Tongue (tissue), 2 donors: Measurements from ENCODE around the gene SLC49A3. TPM values are rescaled to one million over a fixed set of nuclear protein-coding genes. Genes with fewer than 3 reads are reported as not detected.
"Not testable (repeated sequence)": the region's sequence is repeated elsewhere in the genome, so short reads cannot be mapped to it uniquely, and the experiment has no call there.

Source experiments
- DNase-seq: peaks from one replicate; pipeline ENCODE4 v3.0.0-alpha.2; 2015
- total RNA-seq: library from RNA; depleted of rRNA; stranded (reverse); fragments of >200 nt; gene quantifications from one replicate; pipeline ENCODE4 v1.2.3, GENCODE V29; 2014

SLC49A3 gene
- total RNA-seq, 1 donor from 2014 or later, result 3.7 TPM

DNA sequence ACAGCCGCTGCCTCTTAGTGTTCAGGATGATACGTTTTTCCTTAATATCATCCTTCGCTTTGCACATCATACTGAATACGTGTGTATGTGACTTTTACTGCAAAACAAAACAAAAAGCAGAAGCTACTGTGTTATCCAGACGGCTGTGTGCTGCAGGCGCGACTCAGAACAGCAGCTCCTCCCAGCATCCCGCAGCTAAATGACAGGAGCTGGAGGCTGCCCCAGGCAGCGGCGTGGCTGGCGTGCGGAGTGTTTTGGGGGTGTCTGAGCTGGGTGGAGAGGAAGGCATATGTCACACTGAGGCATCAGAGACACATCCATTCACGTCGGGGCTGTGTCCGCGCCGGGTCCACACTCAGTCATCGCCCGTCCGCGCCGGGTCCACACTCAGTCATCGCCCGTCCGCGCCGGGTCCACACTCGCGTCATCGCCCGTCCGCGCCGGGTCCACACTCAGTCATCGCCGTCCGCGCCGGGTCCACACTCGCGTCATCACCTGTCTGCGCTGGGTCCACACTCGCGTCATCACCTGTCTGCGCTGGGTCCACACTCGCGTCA lies 33.3 kb upstream of the SLC49A3 start:
- DNase-seq, result no peak

DNA sequence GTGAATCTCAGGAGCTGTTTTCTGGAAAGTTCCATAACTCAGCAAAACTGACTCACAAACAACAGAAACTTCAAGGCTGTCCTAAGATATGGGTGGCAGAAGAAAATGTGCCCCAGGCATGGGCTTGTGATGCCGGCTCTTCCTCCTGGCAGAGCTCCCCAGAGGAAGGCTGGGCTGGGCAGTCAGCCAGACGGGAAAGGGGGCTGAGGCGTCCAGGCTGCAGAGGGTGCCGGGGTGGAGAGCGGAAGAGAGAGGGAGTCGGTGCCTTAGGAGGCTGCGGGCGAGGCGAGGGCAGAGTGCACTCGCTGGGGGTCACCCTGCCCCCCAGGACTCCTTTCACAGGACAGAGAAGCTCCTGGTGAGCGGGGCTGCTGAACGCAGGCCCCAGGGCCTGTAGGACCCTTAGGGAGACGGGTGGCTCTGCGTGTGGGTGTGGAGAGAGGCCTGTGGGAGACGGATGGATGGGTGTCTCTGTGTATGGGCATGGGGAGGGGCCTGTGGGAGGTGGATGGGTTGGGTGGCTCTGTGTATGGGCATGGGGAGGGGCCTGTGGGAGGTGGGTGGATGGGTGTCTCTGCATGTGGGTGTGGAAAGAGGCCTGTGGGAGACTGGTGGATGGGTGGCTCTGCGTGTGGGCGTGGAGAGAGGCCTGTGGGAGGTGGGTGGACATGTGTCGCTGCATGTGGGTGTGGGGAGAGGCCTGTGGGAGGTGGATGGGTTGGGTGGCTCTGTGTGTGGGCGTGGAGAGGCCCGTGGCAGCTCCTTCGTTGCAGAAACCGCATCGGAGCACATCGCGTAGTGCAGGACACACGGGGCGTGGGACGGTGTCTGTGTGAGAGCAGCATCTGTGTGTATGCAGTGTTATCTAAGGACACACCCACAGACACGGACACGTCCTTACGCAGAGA lies 32.6 kb upstream of the SLC49A3 start:
- DNase-seq, result no peak

DNA sequence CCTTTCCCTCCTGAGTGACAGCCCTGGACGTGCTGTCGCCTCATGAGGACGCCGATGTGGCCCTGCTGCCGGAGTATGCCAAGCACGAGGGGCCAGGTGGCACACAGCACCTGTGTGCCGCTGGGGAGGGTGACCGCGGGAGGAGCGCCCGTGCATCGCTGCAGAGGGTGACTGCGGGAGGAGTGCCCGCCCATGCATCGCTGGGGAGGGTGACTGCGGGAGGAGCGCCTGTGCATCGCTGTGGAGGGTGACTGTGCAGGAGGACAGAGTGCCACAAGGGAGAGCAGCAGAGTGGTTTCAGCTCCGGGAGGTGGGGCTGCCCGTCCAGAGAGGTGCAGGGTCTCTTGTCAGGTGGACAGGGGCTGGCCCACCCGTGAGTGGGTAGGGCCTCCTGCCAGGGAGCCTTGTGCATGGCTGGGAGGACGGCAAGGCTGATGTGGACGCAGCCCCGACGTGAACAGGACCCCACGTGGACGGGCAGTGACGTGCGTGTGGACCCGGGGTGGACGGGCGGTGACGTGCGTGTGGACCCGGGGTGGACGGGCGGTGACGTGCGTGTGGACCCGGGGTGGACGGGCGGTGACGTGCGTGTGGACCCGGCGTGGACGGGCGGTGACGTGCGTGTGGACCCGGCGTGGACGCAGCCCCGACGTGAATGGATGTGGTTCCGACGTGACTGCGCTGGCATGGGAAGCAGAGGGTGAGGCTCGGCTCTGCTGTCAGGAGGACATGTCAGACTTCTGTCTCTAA lies 31.3 kb upstream of the SLC49A3 start:
- no peak for DNase-seq

DNA sequence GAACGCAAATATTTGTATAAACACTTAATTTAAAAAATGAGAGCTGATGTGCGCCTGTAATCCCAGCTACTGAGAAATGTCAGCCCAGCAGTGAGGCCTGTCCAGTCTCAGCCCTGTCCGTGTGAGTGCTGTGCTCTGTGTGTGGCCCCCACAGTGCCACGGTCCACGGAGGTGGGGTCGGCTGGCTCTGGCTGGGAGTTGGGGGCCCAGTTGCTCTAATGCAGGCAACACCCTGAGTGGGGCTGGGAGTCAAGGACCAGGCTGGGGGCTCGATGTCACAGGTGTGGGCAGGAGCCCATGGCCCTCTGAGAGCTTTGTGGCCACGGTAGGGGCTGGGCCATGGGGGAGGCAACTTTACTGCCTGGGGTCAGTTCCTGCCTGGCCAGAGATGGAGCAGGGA lies 29.5 kb upstream of the SLC49A3 start:
- DNase-seq, result no peak

DNA sequence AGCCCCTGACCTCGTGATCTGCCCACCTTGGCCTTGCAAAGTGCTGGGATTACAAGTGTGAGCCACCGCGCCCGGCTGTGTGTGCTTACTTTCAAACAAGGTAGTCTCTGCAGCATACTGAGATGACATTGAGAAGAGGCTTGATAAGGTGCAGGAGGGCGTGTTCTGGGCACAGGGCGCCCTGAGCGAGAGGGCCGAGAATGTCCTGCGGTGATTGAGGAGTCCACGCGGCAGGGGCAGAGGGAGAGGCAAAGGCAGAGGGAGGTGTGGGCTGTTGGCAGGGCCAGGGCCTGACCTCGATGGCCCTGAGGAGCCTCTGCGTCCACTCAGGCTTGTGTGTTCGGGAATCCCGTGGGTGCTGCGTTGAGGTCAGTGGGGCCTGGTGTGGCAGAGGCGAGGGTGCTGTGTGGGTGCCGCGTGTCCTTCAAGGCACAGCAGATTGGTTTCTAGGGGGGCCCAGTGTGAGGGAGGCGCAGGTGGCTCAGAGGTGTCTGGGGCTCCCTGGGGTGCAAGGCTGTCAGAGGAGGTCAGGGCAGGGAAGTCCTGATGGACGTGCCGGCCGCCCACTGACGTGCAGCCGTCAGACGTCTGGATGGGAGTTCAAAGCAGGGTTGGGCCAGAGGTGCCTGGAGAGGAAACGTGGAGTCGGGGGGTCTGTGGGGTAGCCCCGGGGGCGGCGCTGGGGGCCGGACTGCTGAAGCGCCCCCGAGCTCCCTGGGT lies 28.8 kb upstream of the SLC49A3 start:
- no peak for DNase-seq

DNA sequence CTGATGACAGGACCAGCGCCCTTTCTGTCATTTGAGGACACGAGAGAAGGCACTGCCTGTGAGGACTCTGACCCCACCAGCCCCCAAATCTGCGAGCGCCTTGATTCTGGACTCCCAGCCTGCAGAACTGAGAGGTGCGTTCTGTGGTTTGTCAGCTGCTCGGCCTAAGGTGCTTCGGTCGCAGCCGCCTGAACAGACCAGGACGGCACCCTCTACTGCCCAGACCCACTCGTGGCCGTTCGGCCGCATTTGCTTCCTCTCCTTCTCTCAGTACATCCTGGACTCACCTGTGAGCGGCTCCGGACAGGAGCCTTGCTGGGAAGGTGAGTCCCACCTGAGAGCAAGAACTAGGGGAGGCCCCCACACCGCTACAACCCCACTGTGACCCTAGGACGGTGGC lies 25.1 kb upstream of the SLC49A3 start:
- DNase-seq, result no peak

DNA sequence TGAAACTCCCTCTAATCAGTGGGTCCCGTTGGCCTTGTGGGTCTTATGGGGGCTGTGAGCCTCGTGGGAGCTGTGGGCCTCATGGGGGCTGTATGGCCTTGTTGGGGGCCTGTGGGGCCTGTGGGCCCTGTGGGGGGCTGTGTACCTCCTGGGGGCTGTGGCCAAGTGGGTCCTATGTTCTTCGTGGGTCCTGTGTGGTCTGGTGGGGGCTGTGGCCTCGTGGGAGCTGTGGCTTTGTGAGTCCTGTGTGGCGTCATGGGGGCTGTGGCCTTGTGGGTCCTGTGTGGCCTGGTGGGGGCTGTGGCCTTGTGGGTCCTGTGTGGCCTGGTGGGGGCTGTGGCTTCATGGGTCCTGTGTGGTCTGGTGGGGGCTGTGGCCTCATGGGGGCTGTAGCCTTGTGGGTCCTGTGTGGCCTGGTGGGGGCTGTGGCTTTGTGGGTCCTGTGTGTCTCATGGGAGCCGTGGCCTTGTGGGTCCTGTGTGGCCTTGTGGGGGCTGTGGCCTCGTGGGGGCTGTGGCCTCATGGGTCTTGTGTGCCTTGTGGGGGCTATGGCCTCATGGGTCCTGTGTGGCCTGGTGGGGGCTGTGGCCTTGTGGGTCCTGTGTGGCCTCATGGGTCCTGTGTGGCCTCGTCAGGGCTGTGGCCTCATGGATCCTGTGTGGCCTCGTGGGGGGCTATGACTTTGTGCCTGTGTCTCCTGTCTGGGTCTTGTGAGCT lies 24.1 kb upstream of the SLC49A3 start:
- no peak for DNase-seq

DNA sequence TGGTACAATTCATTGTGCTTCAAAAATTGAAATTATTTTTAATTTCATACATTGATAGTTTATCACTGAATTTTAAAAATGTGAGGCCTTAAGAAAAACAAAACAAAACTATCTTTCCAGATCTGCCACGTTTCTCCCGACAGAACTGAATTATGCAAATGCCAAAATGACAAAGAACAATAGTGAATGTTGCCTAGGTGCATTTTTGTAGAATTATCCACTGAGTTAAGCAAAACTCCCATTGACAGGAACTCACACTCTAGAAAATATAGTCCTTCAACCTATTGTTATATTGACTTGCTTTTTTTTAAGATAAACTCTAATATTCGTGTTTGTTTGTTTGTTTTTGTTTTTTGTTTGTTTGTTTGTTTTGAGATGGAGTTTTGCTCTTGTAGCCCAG lies 23.1 kb upstream of the SLC49A3 start:
- DNase-seq, result no peak

DNA sequence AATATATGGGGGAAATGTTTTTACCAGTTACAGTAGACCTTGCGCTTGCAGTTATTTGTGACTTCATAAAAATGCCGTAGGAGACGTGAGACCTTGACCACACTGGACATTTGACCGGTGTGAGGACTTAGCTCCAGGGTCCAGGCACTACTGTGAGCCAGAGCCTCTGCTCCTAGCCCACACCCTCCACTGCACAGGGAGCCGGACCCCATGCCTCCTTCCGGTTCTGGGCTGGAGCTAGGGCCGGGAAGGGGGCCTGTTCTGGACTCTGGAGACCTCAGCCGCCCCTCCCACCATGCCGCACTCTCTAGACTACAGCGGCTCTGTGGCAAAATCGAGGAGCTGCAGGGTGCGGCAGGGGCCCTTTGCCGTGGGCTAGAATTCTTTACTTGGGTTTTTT lies 22.0 kb upstream of the SLC49A3 start:
- no peak for DNase-seq

DNA sequence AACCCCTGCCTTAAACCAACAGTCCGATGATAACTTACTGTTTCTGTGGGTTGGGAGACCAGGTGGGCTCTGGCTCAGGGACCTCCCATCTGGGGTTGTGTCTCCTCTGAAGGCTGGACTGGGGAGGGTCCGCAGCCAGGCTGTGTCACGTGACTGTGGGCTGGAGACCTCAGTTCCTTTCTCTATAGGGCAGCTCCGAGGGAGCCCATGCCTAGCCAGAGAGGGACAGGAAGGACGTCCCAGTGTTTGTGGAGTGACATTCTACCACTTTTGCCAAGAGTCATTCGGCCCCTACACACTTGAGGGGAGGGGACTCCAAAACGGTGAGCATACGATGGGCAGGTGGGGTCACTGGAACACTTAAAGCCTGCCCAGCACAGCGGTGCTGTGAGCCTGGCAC lies 21.2 kb upstream of the SLC49A3 start:
- no peak for DNase-seq

DNA sequence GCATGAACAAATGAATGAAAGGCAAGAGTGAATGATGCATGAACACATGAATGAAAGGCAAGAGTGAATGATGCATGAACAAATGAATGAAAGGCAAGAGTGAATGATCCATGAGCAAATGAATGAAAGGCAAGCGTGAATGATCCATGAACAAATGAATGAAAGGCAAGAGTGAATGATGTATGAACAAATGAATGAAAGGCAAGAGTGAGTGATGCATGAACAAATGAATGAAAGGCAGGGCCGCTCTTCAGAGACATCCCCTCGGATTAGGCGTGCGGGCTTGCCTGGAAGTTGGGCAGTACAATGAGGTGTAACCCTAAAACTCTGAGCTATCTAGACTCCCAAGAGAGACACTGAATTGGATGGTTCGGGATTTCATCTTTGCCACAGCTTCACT lies 20.4 kb upstream of the SLC49A3 start:
- no peak for DNase-seq

DNA sequence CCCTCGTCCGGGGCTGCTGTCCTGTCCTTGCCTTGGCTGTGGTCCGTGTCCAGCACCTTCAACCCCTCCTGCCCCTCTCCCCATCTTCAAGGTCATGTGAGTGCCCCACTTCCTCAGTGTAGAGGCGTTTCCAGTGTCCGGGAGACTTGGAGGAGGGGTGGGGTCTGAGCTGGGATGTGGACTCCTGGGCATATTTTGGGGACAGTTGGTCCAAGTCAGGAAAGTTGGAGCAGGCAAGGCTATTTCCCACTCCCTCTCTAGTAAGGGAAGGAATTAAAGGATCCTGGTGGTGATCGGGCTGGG lies 19.6 kb upstream of the SLC49A3 start:
- no peak for DNase-seq

DNA sequence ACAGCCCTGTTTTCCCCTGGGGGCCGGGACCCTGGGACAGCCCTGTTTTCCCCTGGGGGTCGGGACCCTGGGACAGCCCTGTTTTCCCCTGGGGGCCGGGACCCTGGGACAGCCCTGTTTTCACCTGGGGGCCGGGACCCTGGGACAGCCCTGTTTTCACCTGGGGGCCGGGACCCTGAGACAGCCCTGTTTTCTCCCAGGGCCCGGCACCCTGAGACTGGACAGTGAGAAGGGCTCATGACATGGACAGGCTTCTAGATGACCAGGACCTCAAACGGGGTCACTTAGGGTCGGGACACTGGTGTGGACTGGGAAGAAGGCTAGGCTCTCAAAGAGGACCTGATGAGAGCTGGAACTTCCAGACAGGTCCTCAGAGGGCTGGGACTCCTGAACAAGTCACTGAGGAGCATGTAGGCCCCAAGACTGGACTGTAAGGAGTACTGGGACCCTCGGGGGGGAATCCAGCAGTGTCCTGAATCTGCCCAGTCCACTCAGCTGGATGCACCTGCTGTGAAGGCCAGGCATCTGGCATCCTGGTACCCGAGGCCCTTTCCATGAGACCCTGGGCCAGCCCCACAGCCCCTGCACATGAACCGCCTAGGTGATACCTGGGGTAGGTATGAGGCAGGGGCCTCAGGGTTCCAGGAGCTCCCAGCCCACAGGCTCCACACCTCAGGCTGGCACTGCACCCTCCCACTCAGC lies 19.1 kb upstream of the SLC49A3 start:
- no peak for DNase-seq

DNA sequence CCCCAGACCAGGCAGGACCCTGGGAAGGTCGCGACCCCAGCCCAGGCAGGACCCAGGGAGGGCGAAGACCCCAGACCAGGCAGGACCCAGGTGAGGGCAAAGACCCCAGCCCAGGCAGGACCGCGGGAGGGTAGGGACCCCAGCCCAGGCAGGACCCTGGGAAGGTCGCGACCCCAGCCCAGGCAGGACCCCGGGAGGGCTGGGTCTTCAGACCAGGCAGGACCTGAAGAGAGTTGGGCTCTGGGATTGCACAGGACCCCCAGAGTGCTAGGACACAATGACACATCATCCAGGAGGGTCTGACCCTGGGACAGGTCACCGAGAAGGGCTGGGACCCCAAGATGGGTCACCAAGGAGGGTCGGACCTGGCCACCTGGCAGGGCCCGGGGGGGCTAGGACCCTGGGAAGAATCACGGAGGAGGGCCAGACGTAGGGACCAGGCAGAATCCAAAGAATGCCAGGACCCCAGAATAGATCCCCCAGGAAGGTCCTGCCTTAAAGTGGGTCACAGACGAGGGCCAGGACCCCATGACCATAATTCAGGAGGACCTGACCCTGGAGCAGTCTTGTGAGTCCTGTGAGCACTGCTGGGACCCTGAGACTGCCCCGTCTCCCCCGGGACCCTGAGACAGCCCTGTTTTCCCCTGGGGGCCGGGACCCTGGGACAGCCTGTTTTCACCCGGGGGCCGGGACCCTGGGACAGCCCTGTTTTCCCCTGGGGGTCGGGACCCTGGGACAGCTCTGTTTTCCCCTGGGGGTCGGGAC lies 18.1 kb upstream of the SLC49A3 start:
- DNase-seq, result no peak

DNA sequence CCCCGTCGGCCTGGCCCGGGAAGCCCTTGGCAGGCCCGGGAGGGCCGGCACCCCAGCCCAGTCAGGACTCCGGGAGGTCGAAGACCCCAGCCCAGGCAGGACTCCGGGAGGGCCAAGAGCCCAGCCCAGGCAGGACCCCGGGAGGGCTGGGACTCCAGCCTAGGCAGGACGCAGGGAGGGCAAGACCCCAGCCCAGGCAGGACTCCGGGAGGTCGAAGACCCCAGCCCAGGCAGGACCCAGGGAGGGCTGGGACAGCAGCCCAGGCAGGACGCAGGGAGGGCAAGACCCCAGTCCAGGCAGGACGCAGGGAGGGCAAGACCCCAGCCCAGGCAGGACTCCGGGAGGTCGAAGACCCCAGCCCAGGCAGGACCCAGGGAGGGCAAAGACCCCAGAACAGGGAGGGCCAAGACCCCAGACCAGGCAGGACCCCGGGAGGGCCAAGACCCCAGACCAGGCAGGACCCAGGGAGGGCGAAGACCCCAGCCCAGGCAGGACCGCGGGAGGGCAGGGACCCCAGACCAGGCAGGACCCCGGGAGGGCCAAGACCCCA lies 17.2 kb upstream of the SLC49A3 start:
- DNase-seq, result not testable (repeated sequence)

DNA sequence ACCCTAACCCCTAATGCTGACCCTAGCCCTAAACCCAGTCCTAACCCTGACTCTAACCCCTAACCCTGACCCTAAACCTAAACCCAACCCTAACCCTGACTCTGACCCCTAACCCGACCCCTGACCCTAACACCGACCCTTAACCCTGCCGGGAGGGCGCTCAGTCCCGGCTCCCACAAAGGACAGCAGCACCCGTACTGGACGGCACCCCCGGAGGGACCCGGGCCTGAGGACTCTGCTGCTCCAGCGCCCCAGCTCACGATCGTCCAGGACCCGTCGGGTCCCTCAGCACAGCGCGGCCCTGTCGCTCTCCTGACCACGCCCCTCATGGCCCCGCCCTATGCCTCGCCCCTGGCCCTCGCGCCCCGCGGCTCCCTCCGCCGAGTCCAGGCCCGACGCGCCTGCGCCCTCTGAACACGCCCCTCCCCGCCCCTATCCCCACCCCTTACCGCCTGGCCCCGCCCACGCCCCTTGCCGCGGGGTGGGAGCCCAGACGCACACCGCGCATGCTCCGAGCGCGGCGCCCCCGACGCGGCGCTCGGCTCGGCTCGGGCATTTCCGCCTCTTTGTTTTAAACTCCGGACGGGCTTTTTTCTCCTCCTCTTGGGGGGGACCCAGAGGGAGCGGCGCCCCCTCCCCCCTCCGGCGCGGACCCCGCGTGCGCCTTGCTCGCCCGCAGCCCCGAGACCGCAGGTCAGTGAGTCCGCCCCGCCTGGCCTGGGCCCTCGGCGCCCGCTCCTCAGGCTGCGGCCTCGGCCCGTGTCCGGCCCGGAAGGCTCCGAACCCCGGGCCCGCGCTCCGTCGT lies 16.5 kb upstream of the SLC49A3 start, which contains the start of gene PCGF3:
Gene PCGF3 (plus strand): TSS at position 555 of the 805 bp plus-strand sequence. CDS start 27,849 bp downstream, outside the sequence.
- peak; percentile 98 for DNase-seq

DNA sequence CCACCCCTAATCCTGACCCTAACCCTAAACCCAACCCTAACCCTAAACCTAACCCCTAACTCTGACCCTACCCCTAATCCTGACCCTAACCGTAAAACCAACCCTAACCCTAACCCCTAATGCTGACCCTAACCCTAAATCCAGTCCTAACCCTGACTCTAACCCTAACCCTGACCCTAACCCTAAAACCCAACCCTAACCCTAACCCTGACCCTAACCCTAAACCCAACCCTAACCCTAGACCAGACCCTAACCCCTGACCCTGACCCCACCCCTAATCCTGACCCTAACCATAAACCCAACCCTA lies 16.0 kb upstream of the SLC49A3 start:
- no peak for DNase-seq

DNA sequence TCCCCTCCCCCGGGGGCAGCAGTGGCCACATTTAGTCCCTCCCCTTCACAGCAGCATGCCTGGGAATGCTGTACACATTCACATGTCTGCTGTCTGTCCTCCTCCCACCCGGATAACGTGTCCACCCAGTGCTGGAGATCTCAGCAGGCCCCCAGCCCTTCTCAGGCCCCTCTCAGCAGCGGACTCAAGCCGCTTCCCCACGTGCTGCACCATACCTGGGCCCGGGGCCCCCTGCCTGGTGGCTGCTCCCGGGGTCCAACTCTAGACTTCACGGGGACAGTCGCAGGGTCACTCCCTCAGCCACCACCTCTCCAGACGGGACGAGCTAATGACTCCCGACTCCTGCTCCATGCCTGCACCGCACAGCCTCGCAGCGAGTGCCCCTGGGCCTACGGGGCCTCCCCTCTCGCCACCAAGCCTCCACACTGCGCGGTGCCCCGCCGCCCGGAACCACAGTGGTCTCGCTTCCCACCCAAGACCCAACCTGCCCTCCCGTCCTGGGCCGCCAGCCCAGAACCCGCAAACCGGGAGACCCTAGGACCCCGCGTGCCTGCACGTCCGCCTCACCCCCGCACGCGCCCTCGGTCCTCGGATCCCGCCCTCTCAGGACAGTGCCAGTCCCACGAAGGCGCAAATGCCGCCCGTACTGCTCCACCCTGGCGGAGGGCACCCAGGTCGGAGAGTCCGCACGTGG lies 15.4 kb upstream of the SLC49A3 start:
- DNase-seq, result no peak
